HepG2 (cell line): ENCODE data around the gene C19orf44. TPM values are rescaled to one million over a fixed set of nuclear protein-coding genes. Genes with fewer than 3 reads are reported as not detected.

Experiments used
- ATAC-seq: fragments of 200-7000 bp; cut with Tn5 transposase; 3 replicates; pipeline ENCODE4 v1.9.1; 2020; ENCODE audit warnings: mild to moderate bottlenecking, moderate library complexity
- BruUV-seq: library from RNA; stranded (reverse); fragments of 400-500 nt; replicated peaks from 2 replicates; lab custom pipeline; 2021; lab: Mats Ljungman, UMichigan
- CTCF ChIA-PET: fragments of 300-600 bp; formaldehyde crosslinking; extraction: SDS; loops from one replicate; lab custom pipeline; 2021; ENCODE audit warnings: low total read pairs, inconsistent platforms, low intra/inter-chr PET ratio; lab: Yijun Ruan, JAX
- POLR2A ChIA-PET: fragments of 350-600 bp; sonication (Branson Sonifier 250); formaldehyde crosslinking; loops from one replicate; lab custom pipeline; 2020; ENCODE audit warnings: antibody characterized with exemption, inconsistent platforms; lab: Yijun Ruan, JAX
- DNase-seq: peaks from one replicate; pipeline ENCODE4 v3.0.0-alpha.2; 2015; ENCODE audit warnings: low spot score
- FAIRE-seq: peaks from 3 replicates; lab custom pipeline; 2011; peaks lifted over from hg19 to GRCh38; lab: Jason Lieb, UNC
- H2AFZ ChIP-seq: one replicate; pipeline ENCODE4 v1.6.1; 2011; ENCODE audit warnings: low read length, inconsistent platforms
- H3K27ac ChIP-seq: fragments of 300-600 bp; 3 replicates; pipeline ENCODE4 v1.8.0; 2011; ENCODE audit warnings: mixed run types, mild to moderate bottlenecking, mixed read lengths, low read length, inconsistent platforms; ENCODE audit not compliant: insufficient read depth; ENCODE audit errors: extremely low read length
- H3K27me3 ChIP-seq, 2 experiments: fragments of 200-600 bp in 1 of 2; 2 replicates in 1 of 2; 3 replicates in 1 of 2; pipeline versions ENCODE4 v1.6.0 to v1.8.0; 2011; ENCODE audit warnings: low read length in 2 of 2, mild to moderate bottlenecking in 2 of 2, moderate library complexity in 2 of 2, inconsistent platforms in 1 of 2; ENCODE audit not compliant: insufficient read depth in 2 of 2, control insufficient read depth in 1 of 2
- H3K36me3 ChIP-seq, 2 experiments: fragments of 200-600 bp in 1 of 2; replicated peaks in 1 of 2; 2 replicates in 1 of 2; 3 replicates in 1 of 2; pipeline versions ENCODE4 v1.5.1 to v1.8.0; 2011; ENCODE audit warnings: low read length in 2 of 2, inconsistent platforms in 1 of 2; ENCODE audit not compliant: insufficient read depth in 2 of 2, control insufficient read depth in 1 of 2
- H3K4me1 ChIP-seq: 2 replicates; pipeline ENCODE4 v1.5.1; 2012; ENCODE audit warnings: low read length, inconsistent platforms; ENCODE audit not compliant: insufficient read depth
- H3K4me2 ChIP-seq: 2 replicates; pipeline ENCODE4 v1.6.0; 2011; ENCODE audit warnings: low read depth, low read length, inconsistent platforms
- H3K4me3 ChIP-seq, 3 experiments: fragments of 200-600 bp in 1 of 3; sonication (generic), shearing (Covaris generic) in 1 of 3; replicated peaks in 1 of 3; 2 replicates each; pipeline ENCODE4 v1.5.1; 2011 to 2016; ENCODE audit warnings: low read length in 3 of 3, inconsistent platforms in 2 of 3, low read depth in 2 of 3, mild to moderate bottlenecking in 2 of 3, control low read depth in 1 of 3, mixed read lengths in 1 of 3; ENCODE audit not compliant: insufficient read depth in 1 of 3
- H3K79me2 ChIP-seq: one replicate; pipeline ENCODE4 v1.6.1; 2011; ENCODE audit warnings: low read length, inconsistent platforms; ENCODE audit not compliant: insufficient read depth
- H3K9ac ChIP-seq: 2 replicates; pipeline ENCODE4 v1.6.0; 2011; ENCODE audit warnings: mild to moderate bottlenecking, low read depth, low read length, inconsistent platforms; ENCODE audit not compliant: insufficient read depth
- H3K9me3 ChIP-seq: 2 replicates; pipeline ENCODE4 v1.5.1; 2012; ENCODE audit warnings: mild to moderate bottlenecking, low read length
- H4K20me1 ChIP-seq: 2 replicates; pipeline ENCODE4 v1.6.0; 2011; ENCODE audit warnings: inconsistent platforms, mild to moderate bottlenecking, low read length, moderate library complexity; ENCODE audit not compliant: insufficient read depth
- KDM3A ChIP-seq: IDR thresholded peaks from 2 replicates; pipeline ENCODE4 v1.6.1; 2018; ENCODE audit warnings: low read depth, missing compliant biosample characterization
- POLR2G ChIP-seq: fragments of 200-400 bp; formaldehyde crosslinking; IDR thresholded peaks from 2 replicates; pipeline ENCODE4 v1.6.1; 2018; ENCODE audit warnings: mild to moderate bottlenecking, low read depth, low read length, moderate library complexity
- RBM22 ChIP-seq: fragments of 200-400 bp; formaldehyde crosslinking; optimal IDR thresholded peaks from 2 replicates; pipeline ENCODE3; 2017; ENCODE audit warnings: mild to moderate bottlenecking, low read length, moderate library complexity
- TOPORS ChIP-seq: sonication (generic); formaldehyde crosslinking; IDR thresholded peaks from 2 replicates; pipeline ENCODE4 v1.8.0; 2023; ENCODE audit warnings: mild to moderate bottlenecking, missing genetic modification reagents
- ZNF543 ChIP-seq: sonication (generic); formaldehyde crosslinking; IDR thresholded peaks from 2 replicates; pipeline ENCODE4 v1.4.0; 2020; ENCODE audit warnings: mild to moderate bottlenecking, missing genetic modification reagents
- WGBS: methylation state at CpG from one replicate; pipeline ENCODE4 v1.1.6; 2017; ENCODE audit warnings: low lambda C conversion rate; 5-methylcytosine and 5-hydroxymethylcytosine counted together
- in situ Hi-C: cut with HindIII; loops from 2 replicates; pipeline ENCODE4 v1.10.0; 2017; ENCODE audit warnings: low pct_unique_long_range_greater_than_20kb; ENCODE audit not compliant: extremely low pct_ligation_motif_present
- intact Hi-C: fragments of 100-400 bp; cut with micrococcal nuclease; formaldehyde crosslinking; loops from one replicate; pipeline ENCODE4 v1.10.0; 2022; ENCODE audit not compliant: unreplicated experiment
- polyA plus RNA-seq, 8 experiments: library from polyadenylated mRNA; depleted of rRNA in 3 of 8; stranded (reverse) in 7 of 8; unstranded in 1 of 8; fragments of >200 nt; fragmentation: Illumina TruSeq in 4 of 8; extraction: Trizol in 4 of 8; gene quantifications; 2 replicates each; pipeline versions ENCODE4 v1.2.1 to v1.2.3, GENCODE V29; 2011 to 2016; ENCODE audit warnings: low read depth in 4 of 8, missing spikeins in 1 of 8, mixed read lengths in 1 of 8; ENCODE audit not compliant: insufficient read depth in 1 of 8
- total RNA-seq, 5 experiments: library from RNA; depleted of rRNA; stranded (reverse); fragments of >200 nt; fragmentation: Illumina TruSeq; extraction: Trizol; gene quantifications; 2 replicates each; pipeline ENCODE4 v1.2.3, GENCODE V29; 2016; ENCODE audit warnings: low read depth in 1 of 5
- TF ChIP-seq, protein P1 (sequence below): sonication (generic); formaldehyde crosslinking; IDR thresholded peaks from 2 replicates; pipeline ENCODE4 v1.5.0; 2020; ENCODE audit warnings: mild to moderate bottlenecking, missing genetic modification reagents
- TF ChIP-seq, protein P2 (sequence below): sonication (generic); formaldehyde crosslinking; IDR thresholded peaks from 2 replicates; pipeline ENCODE4 v1.4.0; 2020; ENCODE audit warnings: mild to moderate bottlenecking, missing genetic modification reagents
- TF ChIP-seq, protein P3 (sequence below): sonication (generic); formaldehyde crosslinking; IDR thresholded peaks from 2 replicates; pipeline ENCODE4 v1.8.0; 2022; ENCODE audit warnings: missing genetic modification reagents, mild to moderate bottlenecking, inconsistent platforms, borderline replicate concordance
- TF ChIP-seq, protein P4 (sequence below): sonication (generic); formaldehyde crosslinking; IDR thresholded peaks from 2 replicates; pipeline ENCODE4 v1.5.1; 2020; ENCODE audit warnings: mild to moderate bottlenecking, missing genetic modification reagents, moderate library complexity

Gene C19orf44
- total and polyA plus RNA-seq, 2 of the 13 experiments (the other 11 are each of a cell fraction or from before 2014, with no cell fraction given), result 3.2 to 4.3 TPM

DNA sequence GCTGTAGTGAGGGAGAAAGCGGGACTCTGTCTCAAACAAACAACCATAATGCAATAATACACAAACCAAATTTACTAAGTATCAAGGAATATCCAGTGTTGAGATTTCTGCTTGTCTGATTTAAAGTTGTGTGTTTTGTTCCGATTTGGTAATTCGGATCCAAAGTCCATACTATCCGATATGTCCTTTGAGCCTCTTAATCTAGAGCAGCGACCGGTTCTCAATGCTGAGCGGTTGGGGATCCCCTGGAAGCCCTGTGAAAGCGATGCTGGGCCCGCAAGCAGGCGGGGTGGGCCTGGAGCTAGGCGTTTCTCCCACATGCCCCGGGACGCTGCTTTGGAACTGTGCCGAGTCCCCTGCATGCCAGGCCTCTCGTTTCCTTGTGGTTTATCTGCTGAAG is 20.2 kb downstream of the C19orf44 start (continued):
- TF ChIP-seq, protein P1, sequence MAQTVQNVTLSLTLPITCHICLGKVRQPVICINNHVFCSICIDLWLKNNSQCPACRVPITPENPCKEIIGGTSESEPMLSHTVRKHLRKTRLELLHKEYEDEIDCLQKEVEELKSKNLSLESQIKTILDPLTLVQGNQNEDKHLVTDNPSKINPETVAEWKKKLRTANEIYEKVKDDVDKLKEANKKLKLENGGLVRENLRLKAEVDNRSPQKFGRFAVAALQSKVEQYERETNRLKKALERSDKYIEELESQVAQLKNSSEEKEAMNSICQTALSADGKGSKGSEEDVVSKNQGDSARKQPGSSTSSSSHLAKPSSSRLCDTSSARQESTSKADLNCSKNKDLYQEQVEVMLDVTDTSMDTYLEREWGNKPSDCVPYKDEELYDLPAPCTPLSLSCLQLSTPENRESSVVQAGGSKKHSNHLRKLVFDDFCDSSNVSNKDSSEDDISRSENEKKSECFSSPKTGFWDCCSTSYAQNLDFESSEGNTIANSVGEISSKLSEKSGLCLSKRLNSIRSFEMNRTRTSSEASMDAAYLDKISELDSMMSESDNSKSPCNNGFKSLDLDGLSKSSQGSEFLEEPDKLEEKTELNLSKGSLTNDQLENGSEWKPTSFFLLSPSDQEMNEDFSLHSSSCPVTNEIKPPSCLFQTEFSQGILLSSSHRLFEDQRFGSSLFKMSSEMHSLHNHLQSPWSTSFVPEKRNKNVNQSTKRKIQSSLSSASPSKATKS, result no peak
- TF ChIP-seq KDM3A (CRISPR knock-in tag), result no peak
- TF ChIP-seq, protein P2, sequence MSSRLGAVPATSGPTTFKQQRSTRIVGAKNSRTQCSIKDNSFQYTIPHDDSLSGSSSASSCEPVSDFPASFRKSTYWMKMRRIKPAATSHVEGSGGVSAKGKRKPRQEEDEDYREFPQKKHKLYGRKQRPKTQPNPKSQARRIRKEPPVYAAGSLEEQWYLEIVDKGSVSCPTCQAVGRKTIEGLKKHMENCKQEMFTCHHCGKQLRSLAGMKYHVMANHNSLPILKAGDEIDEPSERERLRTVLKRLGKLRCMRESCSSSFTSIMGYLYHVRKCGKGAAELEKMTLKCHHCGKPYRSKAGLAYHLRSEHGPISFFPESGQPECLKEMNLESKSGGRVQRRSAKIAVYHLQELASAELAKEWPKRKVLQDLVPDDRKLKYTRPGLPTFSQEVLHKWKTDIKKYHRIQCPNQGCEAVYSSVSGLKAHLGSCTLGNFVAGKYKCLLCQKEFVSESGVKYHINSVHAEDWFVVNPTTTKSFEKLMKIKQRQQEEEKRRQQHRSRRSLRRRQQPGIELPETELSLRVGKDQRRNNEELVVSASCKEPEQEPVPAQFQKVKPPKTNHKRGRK (CRISPR knock-in tag), result no peak

DNA sequence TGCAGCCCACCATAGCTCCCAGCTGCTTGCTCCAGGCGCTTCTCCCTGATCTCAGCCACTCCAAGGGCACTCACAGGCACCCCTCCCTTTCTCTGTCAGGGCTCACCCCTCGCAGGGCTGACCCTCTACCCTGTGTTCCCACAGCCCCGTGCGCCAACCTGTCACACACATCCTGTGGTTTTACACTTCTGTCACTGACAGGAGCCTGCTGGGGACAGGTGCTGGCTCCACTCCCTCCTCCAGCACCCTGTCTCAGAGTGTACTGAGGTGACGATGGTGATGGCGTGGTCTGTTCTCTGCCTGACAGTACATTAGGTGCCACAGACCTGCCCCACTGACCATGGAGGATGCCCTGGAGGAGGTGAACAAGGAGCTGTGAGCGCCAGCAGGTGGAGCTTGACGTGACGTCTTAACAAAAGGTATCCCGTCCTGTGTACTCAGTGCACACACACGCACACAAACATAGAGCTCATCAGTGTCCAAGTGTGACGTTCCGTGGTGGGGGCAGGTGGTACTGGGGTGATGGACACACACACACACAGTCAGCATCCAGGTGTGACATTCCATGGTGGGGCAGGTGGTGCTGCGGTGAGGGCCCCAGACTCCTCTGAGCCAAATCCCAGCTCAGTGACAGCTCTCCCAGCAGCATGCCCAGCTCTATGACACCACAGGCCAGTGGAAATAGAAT is 20.9 kb downstream of the C19orf44 start:
- Histone ChIP-seq H3K36me3 (peaks cover 30 to 78% of the 10 kb centered on the region in 2 experiments), H3K4me3 (no peak overlapping the region), H3K79me2 (no peaks in the 10 kb centered on the region), H2AFZ (no peak overlapping the region), H3K4me1 (no peaks in the 10 kb centered on the region), H3K4me2 (no peak overlapping the region), H3K9me3 (no peaks in the 10 kb centered on the region), H3K9ac (no peak overlapping the region), H3K27ac (no peak overlapping the region), H3K27me3 (no peaks in the 10 kb centered on the region; a peak in 1 of 5 replicates), H4K20me1 (no peaks in the 10 kb centered on the region)
- DNase-seq, result no peak
- WGBS, result 98% methylated on average over 11 of the region's 14 CpGs
- intact Hi-C loops, result no loop called here
- FAIRE-seq, result no peak
- POLR2A ChIA-PET, result interaction anchor here (1.0 to 2.0 kb wide), 2 partner anchors 24 to 70 kb away, joined by 3 to 8 read pairs; no protein-coding TSS in a partner anchor
- in situ Hi-C loops, result no loop called here
- no TSS peak for BruUV-seq
- CTCF ChIA-PET, result no interaction called here
- peak; percentile 7 for ATAC-seq
- TF ChIP-seq, protein P3, sequence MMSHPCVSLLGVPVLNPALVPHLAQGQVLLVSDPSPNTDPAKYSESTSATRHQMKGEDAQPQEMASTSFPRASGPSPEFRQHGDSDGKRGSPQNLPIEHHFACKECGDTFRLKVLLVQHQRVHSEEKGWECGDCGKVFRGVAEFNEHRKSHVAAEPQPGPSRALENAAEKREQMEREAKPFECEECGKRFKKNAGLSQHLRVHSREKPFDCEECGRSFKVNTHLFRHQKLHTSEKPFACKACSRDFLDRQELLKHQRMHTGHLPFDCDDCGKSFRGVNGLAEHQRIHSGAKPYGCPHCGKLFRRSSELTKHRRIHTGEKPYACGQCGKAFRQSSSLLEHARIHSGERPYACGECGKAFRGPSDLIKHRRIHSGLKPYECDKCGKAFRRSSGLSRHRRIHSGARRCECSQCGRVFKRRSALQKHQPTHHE (CRISPR knock-in tag), result no peak
- TF ChIP-seq RBM22 (peak; percentile 55), POLR2G (peak; percentile 63), TOPORS (CRISPR knock-in tag) (0 out of 2 replicates have a peak, but pooled peaks have one; percentile 25), ZNF543 (CRISPR knock-in tag) (no peak)
- TF ChIP-seq, protein P4, sequence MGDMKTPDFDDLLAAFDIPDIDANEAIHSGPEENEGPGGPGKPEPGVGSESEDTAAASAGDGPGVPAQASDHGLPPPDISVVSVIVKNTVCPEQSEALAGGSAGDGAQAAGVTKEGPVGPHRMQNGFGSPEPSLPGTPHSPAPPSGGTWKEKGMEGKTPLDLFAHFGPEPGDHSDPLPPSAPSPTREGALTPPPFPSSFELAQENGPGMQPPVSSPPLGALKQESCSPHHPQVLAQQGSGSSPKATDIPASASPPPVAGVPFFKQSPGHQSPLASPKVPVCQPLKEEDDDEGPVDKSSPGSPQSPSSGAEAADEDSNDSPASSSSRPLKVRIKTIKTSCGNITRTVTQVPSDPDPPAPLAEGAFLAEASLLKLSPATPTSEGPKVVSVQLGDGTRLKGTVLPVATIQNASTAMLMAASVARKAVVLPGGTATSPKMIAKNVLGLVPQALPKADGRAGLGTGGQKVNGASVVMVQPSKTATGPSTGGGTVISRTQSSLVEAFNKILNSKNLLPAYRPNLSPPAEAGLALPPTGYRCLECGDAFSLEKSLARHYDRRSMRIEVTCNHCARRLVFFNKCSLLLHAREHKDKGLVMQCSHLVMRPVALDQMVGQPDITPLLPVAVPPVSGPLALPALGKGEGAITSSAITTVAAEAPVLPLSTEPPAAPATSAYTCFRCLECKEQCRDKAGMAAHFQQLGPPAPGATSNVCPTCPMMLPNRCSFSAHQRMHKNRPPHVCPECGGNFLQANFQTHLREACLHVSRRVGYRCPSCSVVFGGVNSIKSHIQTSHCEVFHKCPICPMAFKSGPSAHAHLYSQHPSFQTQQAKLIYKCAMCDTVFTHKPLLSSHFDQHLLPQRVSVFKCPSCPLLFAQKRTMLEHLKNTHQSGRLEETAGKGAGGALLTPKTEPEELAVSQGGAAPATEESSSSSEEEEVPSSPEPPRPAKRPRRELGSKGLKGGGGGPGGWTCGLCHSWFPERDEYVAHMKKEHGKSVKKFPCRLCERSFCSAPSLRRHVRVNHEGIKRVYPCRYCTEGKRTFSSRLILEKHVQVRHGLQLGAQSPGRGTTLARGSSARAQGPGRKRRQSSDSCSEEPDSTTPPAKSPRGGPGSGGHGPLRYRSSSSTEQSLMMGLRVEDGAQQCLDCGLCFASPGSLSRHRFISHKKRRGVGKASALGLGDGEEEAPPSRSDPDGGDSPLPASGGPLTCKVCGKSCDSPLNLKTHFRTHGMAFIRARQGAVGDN (CRISPR knock-in tag), result peak; percentile 10; the same call in 1 of the 2 replicates
